ENCODE results near the gene RAET1L. TPM values are rescaled to one million over a fixed set of nuclear protein-coding genes. Genes with fewer than 3 reads are reported as not detected.

RAET1L gene
- total and polyA plus RNA-seq, 7 experiments from 2014 or later = not detected

- ChIA-PET CTCF (no interaction called here), POLR2A (no interaction called here)
- H3K27me3 ChIP-seq (ENCODE audit: control insufficient read depth in 2 of 2, insufficient read depth in 2 of 2, low read length in 2 of 2) = no peaks in the 10 kb centered on the region
- Mint-ChIP-seq H3K9me3 (peaks cover 0 to 8% (median 0%) of the 10 kb centered on the region in 11 donors), H3K4me3 (no peak overlapping the region), H3K4me1 (peaks cover 0 to 9% (median 7%) of the 10 kb centered on the region in 7 donors), H3K36me3 (peaks cover 0 to 8% (median 0%) of the 10 kb centered on the region in 5 donors), H3K27me3 (peaks cover 36 to 58% (median 54%) of the 10 kb centered on the region in 5 donors), H3K27ac (no peak overlapping the region)
- H3K36me3 ChIP-seq (ENCODE audit: control insufficient read depth in 2 of 3, insufficient read depth in 3 of 3, low read length in 3 of 3) = no peaks in the 10 kb centered on the region
- H3K4me1 ChIP-seq (ENCODE audit: control insufficient read depth in 2 of 2, insufficient read depth in 2 of 2, low read length in 2 of 2) = no peaks in the 10 kb centered on the region
- no peak for ATAC-seq
- intact Hi-C loops (cut with micrococcal nuclease) = no loop called here
- no peak overlapping the region for H3K4me3 ChIP-seq (ENCODE audit: low read length)
- no peak overlapping the region for H3K27ac ChIP-seq (ENCODE audit: low read depth, low read length)
- DNase-seq = no peak
- H3K9me3 ChIP-seq (ENCODE audit: control insufficient read depth in 2 of 3, low read length in 3 of 3) = no peaks in the 10 kb centered on the region
Observed at GRCh38 chr6:150058231-150058792, 33.0 kb upstream of the RAET1L start.

GRCh38 chr6:150057501-150057951, 32.2 kb upstream of the RAET1L start:
- H3K36me3 Mint-ChIP-seq = peaks cover 0 to 8% (median 0%) of the 10 kb centered on the region in 5 donors
- Histone ChIP-seq H3K4me1 (ENCODE audit: control insufficient read depth in 2 of 2, insufficient read depth in 2 of 2, low read length in 2 of 2) (no peaks in the 10 kb centered on the region), H3K4me3 (ENCODE audit: low read length) (no peak overlapping the region), H3K27me3 (ENCODE audit: control insufficient read depth in 2 of 2, insufficient read depth in 2 of 2, low read length in 2 of 2) (no peaks in the 10 kb centered on the region), H3K9me3 (ENCODE audit: control insufficient read depth in 2 of 3, low read length in 3 of 3) (no peaks in the 10 kb centered on the region), H3K27ac (ENCODE audit: low read depth, low read length) (no peak overlapping the region), H3K36me3 (ENCODE audit: control insufficient read depth in 2 of 3, insufficient read depth in 3 of 3, low read length in 3 of 3) (no peaks in the 10 kb centered on the region)
- ChIA-PET POLR2A (no interaction called here), CTCF (no interaction called here)
- H3K27ac Mint-ChIP-seq = no peak overlapping the region
- H3K9me3 Mint-ChIP-seq = peaks cover 0 to 8% (median 0%) of the 10 kb centered on the region in 11 donors
- DNase-seq (no peak), ATAC-seq (no peak)
- H3K4me3 Mint-ChIP-seq = no peak overlapping the region
- peaks cover 43 to 64% (median 62%) of the 10 kb centered on the region in 5 donors for H3K27me3 Mint-ChIP-seq
- peaks cover 0 to 9% (median 7%) of the 10 kb centered on the region in 7 donors for H3K4me1 Mint-ChIP-seq
- intact Hi-C loops (cut with micrococcal nuclease) = no loop called here

GRCh38 chr6:150056916-150057315, 31.6 kb upstream of the RAET1L start:
- ChIA-PET CTCF (no interaction called here), POLR2A (no interaction called here)
- Histone ChIP-seq H3K27ac (ENCODE audit: low read depth, low read length) (no peak overlapping the region), H3K4me1 (ENCODE audit: control insufficient read depth in 2 of 2, insufficient read depth in 2 of 2, low read length in 2 of 2) (no peaks in the 10 kb centered on the region), H3K4me3 (ENCODE audit: low read length) (no peak overlapping the region), H3K27me3 (ENCODE audit: control insufficient read depth in 2 of 2, insufficient read depth in 2 of 2, low read length in 2 of 2) (no peaks in the 10 kb centered on the region), H3K36me3 (ENCODE audit: control insufficient read depth in 2 of 3, insufficient read depth in 3 of 3, low read length in 3 of 3) (no peaks in the 10 kb centered on the region), H3K9me3 (ENCODE audit: control insufficient read depth in 2 of 3, low read length in 3 of 3) (no peaks in the 10 kb centered on the region)
- Mint-ChIP-seq H3K27ac (no peak overlapping the region), H3K27me3 (peaks cover 46 to 71% (median 68%) of the 10 kb centered on the region in 5 donors), H3K4me3 (no peak overlapping the region), H3K36me3 (peaks cover 0 to 5% (median 0%) of the 10 kb centered on the region in 5 donors), H3K4me1 (peaks cover 0 to 9% (median 7%) of the 10 kb centered on the region in 7 donors), H3K9me3 (peaks cover 0 to 8% (median 0%) of the 10 kb centered on the region in 11 donors)
- ATAC-seq = no peak
- intact Hi-C loops (cut with micrococcal nuclease) = no loop called here
- DNase-seq = no peak

- Mint-ChIP-seq H3K27me3 (peaks cover 43 to 77% (median 74%) of the 10 kb centered on the region in 5 donors), H3K36me3 (peaks cover 0 to 5% (median 0%) of the 10 kb centered on the region in 5 donors)
Observed at GRCh38 chr6:150056156-150056555, 30.8 kb upstream of the RAET1L start.

GRCh38 chr6:150055131-150055530, 29.8 kb upstream of the RAET1L start:
- Histone ChIP-seq H3K27me3 (ENCODE audit: control insufficient read depth in 2 of 2, insufficient read depth in 2 of 2, low read length in 2 of 2) (peaks cover 3% of the 10 kb centered on the region in 2 donors), H3K36me3 (ENCODE audit: control insufficient read depth in 2 of 3, insufficient read depth in 3 of 3, low read length in 3 of 3) (no peaks in the 10 kb centered on the region), H3K4me3 (ENCODE audit: low read length) (no peak overlapping the region), H3K27ac (ENCODE audit: low read depth, low read length) (no peak overlapping the region), H3K9me3 (ENCODE audit: control insufficient read depth in 2 of 3, low read length in 3 of 3) (no peaks in the 10 kb centered on the region), H3K4me1 (ENCODE audit: control insufficient read depth in 2 of 2, insufficient read depth in 2 of 2, low read length in 2 of 2) (no peaks in the 10 kb centered on the region)
- Mint-ChIP-seq H3K36me3 (peaks cover 0 to 5% (median 0%) of the 10 kb centered on the region in 5 donors), H3K4me3 (no peak overlapping the region), H3K9me3 (peaks cover 0 to 8% (median 0%) of the 10 kb centered on the region in 11 donors), H3K4me1 (peaks cover 0 to 6% (median 5%) of the 10 kb centered on the region in 7 donors), H3K27ac (no peak overlapping the region), H3K27me3 (peaks cover 43 to 84% (median 82%) of the 10 kb centered on the region in 5 donors)
- ATAC-seq = no peak
- ChIA-PET POLR2A (no interaction called here), CTCF (interaction anchor here (1.5 kb wide), 1 partner anchor 38 kb away, joined by 4 read pairs; no protein-coding TSS in a partner anchor)
- intact Hi-C loops (cut with micrococcal nuclease) = no loop called here
- no peak for DNase-seq

More at GRCh38 chr6:150056156-150056555, 30.8 kb upstream of the RAET1L start:
- ChIA-PET CTCF (interaction anchor here (1.5 kb wide), 1 partner anchor 39 kb away, joined by 4 read pairs; no protein-coding TSS in a partner anchor), POLR2A (no interaction called here)
- no peaks in the 10 kb centered on the region for H3K27me3 ChIP-seq (ENCODE audit: control insufficient read depth in 2 of 2, insufficient read depth in 2 of 2, low read length in 2 of 2)
- H3K4me1 ChIP-seq (ENCODE audit: control insufficient read depth in 2 of 2, insufficient read depth in 2 of 2, low read length in 2 of 2) = no peaks in the 10 kb centered on the region
- ATAC-seq (no peak), DNase-seq (no peak)
- H3K4me3 ChIP-seq (ENCODE audit: low read length) = no peak overlapping the region
- Mint-ChIP-seq H3K27ac (no peak overlapping the region), H3K9me3 (peaks cover 0 to 8% (median 0%) of the 10 kb centered on the region in 11 donors), H3K4me1 (peaks cover 0 to 9% (median 7%) of the 10 kb centered on the region in 7 donors), H3K4me3 (no peak overlapping the region)
- no peaks in the 10 kb centered on the region for H3K9me3 ChIP-seq (ENCODE audit: control insufficient read depth in 2 of 3, low read length in 3 of 3)
- no peaks in the 10 kb centered on the region for H3K36me3 ChIP-seq (ENCODE audit: control insufficient read depth in 2 of 3, insufficient read depth in 3 of 3, low read length in 3 of 3)
- intact Hi-C loops (cut with micrococcal nuclease) = no loop called here
- H3K27ac ChIP-seq (ENCODE audit: low read depth, low read length) = no peak overlapping the region

GRCh38 chr6:150053450-150053849, 28.1 kb upstream of the RAET1L start:
- no peaks in the 10 kb centered on the region for H3K36me3 ChIP-seq (ENCODE audit: control insufficient read depth in 2 of 3, insufficient read depth in 3 of 3, low read length in 3 of 3)
- DNase-seq (no peak), ATAC-seq (no peak)
- ChIA-PET POLR2A (no interaction called here), CTCF (no interaction called here)
- no peaks in the 10 kb centered on the region for H3K9me3 ChIP-seq (ENCODE audit: control insufficient read depth in 2 of 3, low read length in 3 of 3)
- no peak overlapping the region for H3K4me3 ChIP-seq (ENCODE audit: low read length)
- no peak overlapping the region for H3K27ac ChIP-seq (ENCODE audit: low read depth, low read length)
- Mint-ChIP-seq H3K27ac (peak overlapping the region in 1 of 9 donors; percentile 32), H3K4me3 (no peak overlapping the region), H3K27me3 (peaks cover 37 to 81% (median 73%) of the 10 kb centered on the region in 5 donors), H3K4me1 (peaks cover 0 to 1% (median 0%) of the 10 kb centered on the region in 7 donors), H3K36me3 (peaks cover 0 to 5% (median 0%) of the 10 kb centered on the region in 5 donors), H3K9me3 (peaks cover 0 to 8% (median 0%) of the 10 kb centered on the region in 11 donors)
- intact Hi-C loops (cut with micrococcal nuclease) = no loop called here
- H3K4me1 ChIP-seq (ENCODE audit: control insufficient read depth in 2 of 2, insufficient read depth in 2 of 2, low read length in 2 of 2) = no peaks in the 10 kb centered on the region
- peaks cover 3% of the 10 kb centered on the region in 2 donors for H3K27me3 ChIP-seq (ENCODE audit: control insufficient read depth in 2 of 2, insufficient read depth in 2 of 2, low read length in 2 of 2)

- Mint-ChIP-seq H3K27me3 (peaks cover 54 to 75% (median 69%) of the 10 kb centered on the region in 5 donors), H3K9me3 (peaks cover 0 to 8% (median 0%) of the 10 kb centered on the region in 11 donors), H3K27ac (no peak overlapping the region), H3K4me3 (no peak overlapping the region), H3K36me3 (peaks cover 0 to 5% (median 0%) of the 10 kb centered on the region in 5 donors), H3K4me1 (peaks cover 0 to 6% (median 4%) of the 10 kb centered on the region in 7 donors)
- no peaks in the 10 kb centered on the region for H3K36me3 ChIP-seq (ENCODE audit: control insufficient read depth in 2 of 3, insufficient read depth in 3 of 3, low read length in 3 of 3)
- intact Hi-C loops (cut with micrococcal nuclease) = no loop called here
- no peaks in the 10 kb centered on the region for H3K4me1 ChIP-seq (ENCODE audit: control insufficient read depth in 2 of 2, insufficient read depth in 2 of 2, low read length in 2 of 2)
- H3K9me3 ChIP-seq (ENCODE audit: control insufficient read depth in 2 of 3, low read length in 3 of 3) = no peaks in the 10 kb centered on the region
- H3K27me3 ChIP-seq (ENCODE audit: control insufficient read depth in 2 of 2, insufficient read depth in 2 of 2, low read length in 2 of 2) = peaks cover 3% of the 10 kb centered on the region in 2 donors
- H3K4me3 ChIP-seq (ENCODE audit: low read length) = no peak overlapping the region
- ChIA-PET POLR2A (no interaction called here), CTCF (no interaction called here)
- no peak for DNase-seq
- no peak for ATAC-seq
- H3K27ac ChIP-seq (ENCODE audit: low read depth, low read length) = no peak overlapping the region
Observed at GRCh38 chr6:150050846-150051245, 25.5 kb upstream of the RAET1L start.

Measured in naive thymus-derived CD4-positive, alpha-beta T cell (primary cell).